Muscle of arm (tissue), 14 donors: Measurements from ENCODE around the gene CDCA7. TPM values are rescaled to one million over a fixed set of nuclear protein-coding genes. Genes with fewer than 3 reads are reported as not detected.
A peak's percentile ranks its signal among the peaks of the same experiment; 100 is the strongest.
"Not testable (repeated sequence)": the region's sequence is repeated elsewhere in the genome, so short reads cannot be mapped to it uniquely, and the experiment has no call there.

ENCODE experiments used
- DNase-seq: peaks from one replicate; pipeline ENCODE4 v3.0.0-alpha.2; 2013
- long read RNA-seq, 11 donors: transcript quantifications; one replicate each; lab custom pipeline, GENCODE V29; 2026
- polyA plus RNA-seq, 12 donors: library from polyadenylated mRNA; unstranded; fragments of 120-200 nt; gene quantifications; one replicate each; pipeline ENCODE4 v1.2.1, GENCODE V29; 2013; ENCODE audit not compliant: insufficient read length in 12 of 12

The CDCA7 gene
- 10 to 100 TPM in 11 of 12 donors, not detected in 1; 13.1 to 33.2 (median 21.6) TPM for polyA plus RNA-seq
- long read RNA-seq, donor 1, transcript CDCA7-201 (10 exons, 2,789 nt), result minor isoform, 6 of 36 reads
- long read RNA-seq, donor 1, transcript CDCA7-202 (9 exons, 2,500 nt), result major isoform, 16 of 36 reads
- long read RNA-seq, donor 1, partial matches to known transcripts, result 14 of 36 reads
- long read RNA-seq, donor 1, other reads (novel, unspliced or antisense), result 0 of 36 reads
- long read RNA-seq, donor 2, partial matches to known transcripts, result 0 of 4 reads
- long read RNA-seq, donor 2, other reads (novel, unspliced or antisense), result 0 of 4 reads
- long read RNA-seq, donor 3, transcript CDCA7-202 (9 exons, 2,500 nt), result major isoform, 5 of 6 reads
- long read RNA-seq, donor 3, partial matches to known transcripts, result 0 of 6 reads
- long read RNA-seq, donor 3, other reads (novel, unspliced or antisense), result 0 of 6 reads
- long read RNA-seq, donor 4, partial matches to known transcripts, result 0 of 3 reads
- long read RNA-seq, donor 4, other reads (novel, unspliced or antisense), result 0 of 3 reads
- long read RNA-seq, donor 5, partial matches to known transcripts, result 0 of 4 reads
- long read RNA-seq, donor 5, other reads (novel, unspliced or antisense), result 0 of 4 reads
- long read RNA-seq, donor 6, partial matches to known transcripts, result 0 of 2 reads
- long read RNA-seq, donor 6, other reads (novel, unspliced or antisense), result 0 of 2 reads
- long read RNA-seq, donor 7, transcript CDCA7-202 (9 exons, 2,500 nt), result major isoform, 7 of 8 reads
- long read RNA-seq, donor 7, partial matches to known transcripts, result 0 of 8 reads
- long read RNA-seq, donor 7, other reads (novel, unspliced or antisense), result 0 of 8 reads
- long read RNA-seq, donor 8, transcript CDCA7-202 (9 exons, 2,500 nt), result major isoform, 9 of 9 reads
- long read RNA-seq, donor 8, partial matches to known transcripts, result 0 of 9 reads
- long read RNA-seq, donor 8, other reads (novel, unspliced or antisense), result 0 of 9 reads
- long read RNA-seq, donor 9, partial matches to known transcripts, result 0 of 5 reads
- long read RNA-seq, donor 9, other reads (novel, unspliced or antisense), result 0 of 5 reads
- long read RNA-seq, donor 10, partial matches to known transcripts, result 0 of 3 reads
- long read RNA-seq, donor 10, other reads (novel, unspliced or antisense), result 0 of 3 reads
- long read RNA-seq, donor 11, transcript CDCA7-202 (9 exons, 2,500 nt), result major isoform, 12 of 12 reads
- long read RNA-seq, donor 11, partial matches to known transcripts, result 0 of 12 reads
- long read RNA-seq, donor 11, other reads (novel, unspliced or antisense), result 0 of 12 reads

DNA sequence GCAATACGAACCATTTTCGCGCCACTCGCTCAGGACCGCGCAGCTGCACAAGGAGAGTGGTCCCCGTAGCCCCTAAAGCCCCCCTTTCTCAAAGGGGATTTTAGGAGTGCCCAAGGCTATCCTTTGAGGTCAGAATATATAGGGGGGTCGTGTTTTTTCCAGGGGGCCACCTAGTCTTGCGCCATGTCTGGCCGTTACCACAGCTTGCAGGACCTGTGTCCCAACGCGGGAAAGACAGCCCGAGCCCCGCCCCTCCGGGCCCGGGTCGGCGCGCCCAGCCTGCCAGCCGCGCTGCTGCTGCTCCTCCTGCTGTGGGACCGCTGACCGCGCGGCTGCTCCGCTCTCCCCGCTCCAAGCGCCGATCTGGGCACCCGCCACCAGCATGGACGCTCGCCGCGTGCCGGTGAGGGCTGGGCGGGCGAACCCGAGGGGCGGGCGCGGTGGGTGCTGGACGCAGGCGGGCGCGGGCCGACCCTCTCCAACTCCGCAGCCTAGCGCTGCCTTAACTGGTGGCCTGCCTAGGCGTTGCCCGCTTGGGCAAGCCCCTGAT is at the start of gene CDCA7:
TSS of gene CDCA7 (plus strand) at position 291 of the 550 bp plus-strand sequence. CDS start at position 383, 92 bp downstream.
- DNase-seq, result peak; percentile 71

GRCh38 chr2:173305303-173305702 is 49.4 kb upstream of the CDCA7 start:
- DNase-seq, result no peak

- no peak for DNase-seq
Observed at GRCh38 chr2:173307293-173307692, 47.4 kb upstream of the CDCA7 start.

DNA sequence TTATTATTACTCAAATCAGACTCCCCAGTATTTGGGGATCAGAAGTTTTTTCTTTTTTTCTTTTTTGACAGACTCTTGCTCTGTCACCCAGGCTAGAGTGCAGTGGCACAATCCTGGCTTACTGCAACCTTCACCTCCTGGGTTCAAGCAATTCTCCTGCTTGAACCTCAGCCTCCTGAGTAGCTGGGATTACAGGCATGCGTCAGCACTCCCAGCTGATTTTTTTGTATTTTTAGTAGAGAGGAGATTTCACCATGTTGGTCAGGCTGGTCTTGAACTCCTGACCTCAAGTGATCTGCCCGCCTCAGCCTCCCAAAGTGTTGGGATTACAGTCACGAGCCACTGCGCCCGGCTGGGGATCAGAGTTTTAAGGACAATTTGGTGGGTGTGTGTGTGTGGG is 45.3 kb upstream of the CDCA7 start:
- DNase-seq, result not testable (repeated sequence)

DNA sequence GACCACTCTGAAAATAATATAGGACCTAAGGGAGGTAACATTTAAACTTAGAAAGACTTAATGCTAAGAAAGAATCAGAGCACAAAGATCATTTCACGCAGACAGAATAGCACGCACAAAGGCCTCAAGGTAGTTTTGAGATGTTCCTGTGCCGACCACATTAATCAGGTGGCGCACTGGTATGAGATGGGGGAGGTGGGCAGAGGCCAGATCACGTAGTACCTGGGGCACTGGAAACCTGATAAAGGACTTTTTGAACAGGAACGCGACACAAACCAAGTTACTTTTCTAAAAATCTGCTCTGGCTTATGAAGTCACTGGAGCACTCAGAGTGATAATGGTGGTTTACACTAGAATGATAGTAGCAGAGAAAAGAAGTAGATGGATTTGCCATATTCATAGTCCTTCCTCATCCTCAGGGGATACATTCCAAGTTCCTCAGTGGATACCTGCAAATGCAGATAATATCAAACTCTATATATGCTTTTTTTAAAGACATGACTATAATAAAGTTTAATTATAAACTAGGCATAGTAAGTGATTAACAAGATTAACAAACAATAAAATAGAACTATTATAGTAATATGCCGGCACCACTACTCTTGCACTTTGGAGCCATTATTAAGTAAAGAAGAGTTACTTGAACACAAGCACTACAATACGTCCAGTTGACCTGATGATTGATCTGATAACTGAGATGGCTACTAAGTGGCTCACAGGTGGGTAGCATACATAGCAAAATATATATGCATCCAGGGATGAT is 42.6 kb upstream of the CDCA7 start:
- no peak for DNase-seq

- no peak for DNase-seq
Observed at GRCh38 chr2:173323371-173323770, 31.3 kb upstream of the CDCA7 start.

DNA sequence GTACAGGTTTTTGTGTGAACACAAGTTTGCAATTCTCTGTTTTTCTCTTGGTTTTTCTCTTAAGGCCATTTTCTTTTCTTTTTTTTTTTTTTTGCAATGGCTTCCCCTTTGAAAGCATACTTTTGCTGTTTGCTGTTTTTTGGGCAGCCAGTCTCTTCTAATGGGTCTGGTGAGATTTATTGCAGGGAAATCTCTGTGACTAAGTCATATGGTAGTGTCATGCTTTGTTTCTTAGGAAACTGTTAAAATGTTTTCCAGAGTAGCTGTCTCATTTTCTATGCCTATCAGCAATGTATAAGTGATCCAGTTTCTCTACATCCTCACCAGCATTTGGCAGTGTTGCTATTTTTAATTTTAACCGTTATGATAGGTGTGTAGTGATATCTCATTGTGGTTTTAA is 27.9 kb upstream of the CDCA7 start:
- no peak for DNase-seq

- DNase-seq, result no peak
Observed at GRCh38 chr2:173327421-173327820, 27.3 kb upstream of the CDCA7 start.

DNA sequence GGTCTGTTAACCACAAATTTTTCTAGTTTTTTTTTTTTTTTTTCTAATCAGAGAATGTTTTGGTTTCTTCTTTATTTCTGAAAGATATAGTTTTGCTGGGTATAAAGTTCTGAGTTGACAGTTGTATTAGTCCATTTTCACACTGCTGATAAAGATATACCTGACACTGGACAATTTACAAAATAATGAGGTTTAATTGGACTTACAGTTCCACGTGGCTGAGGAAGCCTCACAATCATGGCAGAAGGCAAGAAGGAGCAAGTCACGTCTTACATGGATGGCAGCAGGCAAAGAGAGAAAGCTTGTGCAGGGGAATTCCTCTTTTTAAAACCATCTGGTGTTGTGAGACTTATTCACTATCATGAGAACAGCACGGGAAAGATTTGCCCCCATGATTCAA is 21.7 kb upstream of the CDCA7 start:
- DNase-seq, result not testable (repeated sequence)

DNA sequence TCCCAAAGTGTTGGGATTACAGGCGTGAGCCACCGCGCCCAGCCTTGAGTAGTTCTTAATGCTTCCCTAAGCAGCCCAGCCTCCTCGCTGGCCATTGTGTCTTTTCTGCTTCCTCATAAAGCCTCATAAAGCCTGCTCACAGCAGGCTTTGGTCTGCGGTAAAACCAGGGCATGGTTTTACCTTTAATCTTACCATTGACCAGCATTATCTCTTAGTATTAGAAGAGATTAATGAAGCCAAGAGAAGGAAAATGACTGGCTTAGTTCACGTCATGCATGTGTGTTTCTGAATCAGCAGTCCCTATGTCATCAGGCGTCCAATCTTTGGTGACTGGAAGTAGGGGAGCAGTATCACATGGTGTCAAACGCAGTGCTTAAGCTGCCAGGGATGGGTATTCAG is 14.9 kb upstream of the CDCA7 start:
- DNase-seq, result no peak

- DNase-seq, result no peak
Observed at GRCh38 chr2:173343921-173344320, 10.8 kb upstream of the CDCA7 start.

GRCh38 chr2:173346035-173346434 is 8.6 kb upstream of the CDCA7 start:
- no peak for DNase-seq

- DNase-seq, result no peak
Observed at GRCh38 chr2:173347305-173348168, 7.1 kb upstream of the CDCA7 start.

DNA sequence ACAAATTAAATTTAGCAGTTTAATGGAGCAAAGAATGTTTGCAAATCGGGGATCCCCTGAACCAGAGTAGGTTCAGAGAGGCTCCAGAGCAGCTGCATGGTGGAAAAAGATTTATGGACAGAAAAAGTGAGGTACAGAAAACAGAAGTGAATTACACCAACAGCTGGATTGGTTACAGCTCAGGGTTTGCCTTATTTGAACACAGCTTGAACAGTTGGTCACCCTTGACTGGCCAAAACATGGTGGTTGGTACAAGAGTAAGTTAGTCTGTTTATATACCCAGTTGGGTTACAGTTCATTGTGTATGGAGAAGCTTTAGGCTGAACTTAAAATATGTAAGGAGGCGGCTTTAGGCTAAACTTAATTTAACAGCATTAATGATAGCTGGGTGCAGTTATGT is 5.4 kb upstream of the CDCA7 start:
- no peak for DNase-seq

- DNase-seq, result no peak
Observed at GRCh38 chr2:173350383-173350782, 4.3 kb upstream of the CDCA7 start.

DNA sequence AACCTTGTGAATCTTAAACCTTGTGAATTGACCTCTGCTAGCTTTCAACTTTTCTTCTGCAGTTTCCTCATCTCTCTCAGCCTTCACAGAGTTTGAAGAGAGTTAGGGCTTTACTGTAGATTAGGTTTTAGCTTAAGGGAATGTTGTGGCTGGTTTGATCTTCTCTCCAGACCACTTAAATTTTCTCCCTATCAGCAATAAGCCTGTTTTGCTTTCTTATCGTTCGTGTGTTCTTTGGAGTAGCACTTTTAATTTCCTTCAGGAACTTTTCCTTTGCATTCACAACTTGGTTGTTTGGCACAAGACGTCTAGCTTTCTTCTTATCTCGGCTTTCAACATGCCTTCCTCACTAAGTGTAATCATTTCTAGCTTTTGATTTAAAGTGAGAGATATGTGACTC is 2.8 kb upstream of the CDCA7 start:
- DNase-seq, result no peak

DNA sequence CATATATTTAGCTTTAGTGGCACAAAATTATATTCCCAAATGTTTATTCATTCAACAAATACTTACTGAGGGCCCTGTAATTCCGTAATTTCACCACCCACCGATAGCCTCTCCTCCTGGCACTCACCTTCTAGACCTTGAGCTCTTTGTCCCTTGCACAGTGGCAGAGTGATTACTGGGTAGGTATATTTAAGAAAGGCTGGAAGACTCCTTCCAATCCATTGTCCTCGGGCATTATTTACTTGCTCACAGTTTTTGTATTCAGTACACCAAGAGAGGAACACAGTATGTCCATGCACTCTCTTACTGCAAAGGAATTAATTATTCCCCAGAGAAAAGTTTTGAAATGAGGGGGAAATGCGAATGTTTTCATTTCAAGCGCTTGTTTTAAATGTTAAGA is 1.1 kb upstream of the CDCA7 start:
- DNase-seq, result no peak

GRCh38 chr2:173354073-173354581 is 545 bp upstream of the CDCA7 start:
- DNase-seq, result no peak

GRCh38 chr2:173355132-173355865 is 627 bp downstream of the CDCA7 start:
- peak; percentile 49 for DNase-seq
